ENCODE data around the gene SEC14L6. TPM values are rescaled to one million over a fixed set of nuclear protein-coding genes. Genes with fewer than 3 reads are reported as not detected.
"Not testable (repeated sequence)": the region's sequence is repeated elsewhere in the genome, so short reads cannot be mapped to it uniquely, and the experiment has no call there.

Gene SEC14L6
- total RNA-seq, 1 experiment from 2014 or later: not detected

GRCh38 chr22:30552719-30553118 is 6.2 kb upstream of the SEC14L6 start:
- no peak for DNase-seq (ENCODE audit: unreplicated experiment)
- H3K36me3 Mint-ChIP-seq (ENCODE audit: insufficient read depth, unreplicated experiment): no peaks in the 10 kb centered on the region
- intact Hi-C loops (cut with micrococcal nuclease): no loop called here
- H3K4me3 Mint-ChIP-seq (ENCODE audit: unreplicated experiment): no peak overlapping the region
- ChIA-PET POLR2A (no interaction called here), CTCF (no interaction called here)
- no peaks in the 10 kb centered on the region for H3K9me3 Mint-ChIP-seq (ENCODE audit: unreplicated experiment)
- no TSS peak for BruUV-seq (replicated peaks)
- H3K27ac Mint-ChIP-seq (ENCODE audit: low read depth, unreplicated experiment): no peak overlapping the region
- H3K27me3 Mint-ChIP-seq (ENCODE audit: insufficient read depth, unreplicated experiment): no peaks in the 10 kb centered on the region
- H3K4me1 Mint-ChIP-seq (ENCODE audit: insufficient read depth, unreplicated experiment): no peaks in the 10 kb centered on the region
- TF ChIP-seq CTCF (IDR thresholded peaks at IDR 0.05; ENCODE audit: unreplicated experiment): no peak

- H3K27ac Mint-ChIP-seq (ENCODE audit: low read depth, unreplicated experiment); H3K9me3 Mint-ChIP-seq (ENCODE audit: unreplicated experiment); intact Hi-C loops (cut with micrococcal nuclease); H3K27me3 Mint-ChIP-seq (ENCODE audit: insufficient read depth, unreplicated experiment); POLR2A ChIA-PET; DNase-seq (ENCODE audit: unreplicated experiment); H3K4me3 Mint-ChIP-seq (ENCODE audit: unreplicated experiment); BruUV-seq (replicated peaks); H3K4me1 Mint-ChIP-seq (ENCODE audit: insufficient read depth, unreplicated experiment); H3K36me3 Mint-ChIP-seq (ENCODE audit: insufficient read depth, unreplicated experiment): not testable (repeated sequence)
- CTCF ChIA-PET: interaction anchor here (0.6 kb wide), 1 partner anchor 51 kb away, joined by 3 read pairs; no protein-coding TSS in a partner anchor
These were observed 5.3 kb upstream of the SEC14L6 start for GRCh38 chr22:30551813-30552212.

GRCh38 chr22:30547188-30547587 is 647 bp upstream of the SEC14L6 start:
- TF ChIP-seq CTCF (IDR thresholded peaks at IDR 0.05; ENCODE audit: unreplicated experiment): no peak
- Mint-ChIP-seq H3K4me1 (ENCODE audit: insufficient read depth, unreplicated experiment) (peaks cover 5% of the 10 kb centered on the region), H3K27ac (ENCODE audit: low read depth, unreplicated experiment) (no peak overlapping the region), H3K9me3 (ENCODE audit: unreplicated experiment) (no peaks in the 10 kb centered on the region), H3K4me3 (ENCODE audit: unreplicated experiment) (no peak overlapping the region), H3K27me3 (ENCODE audit: insufficient read depth, unreplicated experiment) (peaks cover 7% of the 10 kb centered on the region), H3K36me3 (ENCODE audit: insufficient read depth, unreplicated experiment) (peaks cover 4% of the 10 kb centered on the region)
- CTCF ChIA-PET: no interaction called here
- POLR2A ChIA-PET: no interaction called here
- DNase-seq (ENCODE audit: unreplicated experiment): no peak
- intact Hi-C loops (cut with micrococcal nuclease): no loop called here
- BruUV-seq (replicated peaks): no TSS peak

GRCh38 chr22:30542811-30543188 is 3.7 kb downstream of the SEC14L6 start:
- intact Hi-C loops (cut with micrococcal nuclease): no loop called here
- H3K4me3 Mint-ChIP-seq (ENCODE audit: unreplicated experiment): no peak overlapping the region
- DNase-seq (ENCODE audit: unreplicated experiment): no peak
- H3K27ac Mint-ChIP-seq (ENCODE audit: low read depth, unreplicated experiment): no peak overlapping the region
- peaks cover 5% of the 10 kb centered on the region for H3K4me1 Mint-ChIP-seq (ENCODE audit: insufficient read depth, unreplicated experiment)
- peaks cover 7% of the 10 kb centered on the region for H3K27me3 Mint-ChIP-seq (ENCODE audit: insufficient read depth, unreplicated experiment)
- no TSS peak for BruUV-seq (replicated peaks)
- peaks cover 4% of the 10 kb centered on the region for H3K36me3 Mint-ChIP-seq (ENCODE audit: insufficient read depth, unreplicated experiment)
- CTCF ChIA-PET: interaction anchor here (0.7 kb wide), 1 partner anchor 39 kb away, joined by 3 read pairs; no protein-coding TSS in a partner anchor
- no peak for TF ChIP-seq CTCF (IDR thresholded peaks at IDR 0.05; ENCODE audit: unreplicated experiment)
- POLR2A ChIA-PET: no interaction called here
- no peaks in the 10 kb centered on the region for H3K9me3 Mint-ChIP-seq (ENCODE audit: unreplicated experiment)
